GM23338 (cell line): ENCODE measurements around the gene DNAAF5. TPM values are rescaled to one million over a fixed set of nuclear protein-coding genes. Genes with fewer than 3 reads are reported as not detected.

ENCODE experiments used
- ATAC-seq: fragments of 200-7000 bp; cut with Tn5 transposase; 3 replicates; pipeline ENCODE4 v1.9.1; 2020
- DNase-seq: peaks from one replicate; pipeline ENCODE4 v3.0.0-alpha.2; 2015; ENCODE audit warnings: low spot score
- H2AFZ ChIP-seq: fragments of 200-600 bp; sonication (generic); 2 replicates; pipeline ENCODE4 v1.8.0; 2016; ENCODE audit warnings: antibody characterized with exemption, mild to moderate bottlenecking, moderate library complexity
- H3F3A ChIP-seq: fragments of 200-600 bp; sonication (generic); replicated peaks from 2 replicates; pipeline ENCODE4 v1.8.0; 2017; ENCODE audit warnings: antibody characterized with exemption, mixed run types, low read depth
- H3K27ac ChIP-seq: fragments of 200-600 bp; sonication (generic); 2 replicates; pipeline ENCODE4 v1.6.1; 2016; ENCODE audit warnings: low read depth
- H3K27me3 ChIP-seq: fragments of 200-600 bp; sonication (generic); 2 replicates; pipeline ENCODE4 v1.8.0; 2016; ENCODE audit warnings: mild to moderate bottlenecking, mixed run types, moderate library complexity; ENCODE audit not compliant: insufficient read depth
- H3K36me3 ChIP-seq: fragments of 200-600 bp; sonication (generic); 2 replicates; pipeline ENCODE4 v1.8.0; 2016; ENCODE audit warnings: mild to moderate bottlenecking; ENCODE audit not compliant: insufficient read depth
- H3K4me1 ChIP-seq: fragments of 200-600 bp; sonication (generic); 2 replicates; pipeline ENCODE4 v1.8.0; 2016; ENCODE audit warnings: mild to moderate bottlenecking, moderate library complexity; ENCODE audit not compliant: insufficient read depth
- H3K4me2 ChIP-seq: fragments of 200-600 bp; sonication (generic); 2 replicates; pipeline ENCODE4 v1.7.1; 2017; ENCODE audit warnings: mixed run types
- H3K4me3 ChIP-seq: fragments of 200-600 bp; sonication (generic); 2 replicates; pipeline ENCODE4 v1.6.1; 2016; ENCODE audit warnings: mixed run types
- H3K79me2 ChIP-seq: fragments of 200-600 bp; sonication (generic); replicated peaks from 2 replicates; pipeline ENCODE4 v1.8.0; 2017; ENCODE audit warnings: mild to moderate bottlenecking; ENCODE audit not compliant: insufficient read depth
- H3K9me2 ChIP-seq: fragments of 200-600 bp; sonication (generic); 2 replicates; pipeline ENCODE4 v1.8.0; 2017; ENCODE audit not compliant: insufficient read depth
- H4K20me1 ChIP-seq: fragments of 200-600 bp; sonication (generic); replicated peaks from 2 replicates; pipeline ENCODE4 v1.8.0; 2017; ENCODE audit warnings: mild to moderate bottlenecking; ENCODE audit not compliant: insufficient read depth
- H3K27ac Mint-ChIP-seq: 2 replicates; pipeline ENCODE4 v1.8.0; 2020; ENCODE audit warnings: inconsistent platforms, mild to moderate bottlenecking, moderate library complexity, mixed read lengths
- H3K27me3 Mint-ChIP-seq: 3 replicates; pipeline ENCODE4 v1.8.0; 2022; ENCODE audit warnings: low read depth, mild to moderate bottlenecking, moderate library complexity, mixed read lengths, inconsistent platforms; ENCODE audit not compliant: insufficient read depth, poor library complexity
- H3K36me3 Mint-ChIP-seq: 3 replicates; pipeline ENCODE4 v1.8.0; 2021; ENCODE audit warnings: low read depth, mild to moderate bottlenecking, inconsistent platforms, moderate library complexity, mixed read lengths
- H3K4me1 Mint-ChIP-seq: 3 replicates; pipeline ENCODE4 v1.8.0; 2020; ENCODE audit warnings: mild to moderate bottlenecking, inconsistent platforms, mixed read lengths
- H3K4me3 Mint-ChIP-seq: 3 replicates; pipeline ENCODE4 v1.8.0; 2021; ENCODE audit warnings: moderate library complexity, mild to moderate bottlenecking, inconsistent platforms, mixed read lengths
- H3K9me3 Mint-ChIP-seq: 3 replicates; pipeline ENCODE4 v1.8.0; 2020; ENCODE audit warnings: moderate library complexity, mild to moderate bottlenecking, inconsistent platforms, mixed read lengths
- CREB1 ChIP-seq: fragments of 250-450 bp; sonication (Bioruptor Pico); IDR thresholded peaks from 2 replicates; pipeline ENCODE4 v1.5.0; 2020; ENCODE audit warnings: low read depth, mild to moderate bottlenecking, moderate library complexity
- EZH2 ChIP-seq: fragments of 200-600 bp; sonication (generic); IDR thresholded peaks from one replicate; pipeline ENCODE4 v1.8.0; 2017; ENCODE audit warnings: antibody characterized with exemption, mild to moderate bottlenecking, low read depth; ENCODE audit not compliant: unreplicated experiment
- EZH2phosphoT487 ChIP-seq: fragments of 200-600 bp; sonication (generic); IDR thresholded peaks from one replicate; pipeline ENCODE4 v1.8.1; 2018; ENCODE audit warnings: antibody characterized with exemption; ENCODE audit not compliant: unreplicated experiment
- JUNB ChIP-seq: IDR thresholded peaks from one replicate; pipeline ENCODE4 v1.6.1; 2016; ENCODE audit warnings: antibody characterized with exemption; ENCODE audit not compliant: unreplicated experiment
- NANOG ChIP-seq: IDR thresholded peaks from 2 replicates; pipeline ENCODE4 v1.6.1; 2016; ENCODE audit warnings: antibody characterized with exemption, borderline replicate concordance
- POLR2AphosphoS5 ChIP-seq: IDR thresholded peaks from 2 replicates; pipeline ENCODE4 v1.6.1; 2016; ENCODE audit warnings: antibody characterized with exemption, low read depth
- STAT1 ChIP-seq: IDR thresholded peaks from one replicate; pipeline ENCODE4 v1.6.1; 2016; ENCODE audit warnings: antibody characterized with exemption; ENCODE audit not compliant: unreplicated experiment
- ZNF114 ChIP-seq: fragments of 250-450 bp; sonication (Bioruptor Pico); IDR thresholded peaks from 2 replicates; pipeline ENCODE4 v1.5.0; 2020; ENCODE audit warnings: mild to moderate bottlenecking, moderate library complexity
- ZNF331 ChIP-seq: fragments of 250-450 bp; sonication (Bioruptor Pico); IDR thresholded peaks from 2 replicates; pipeline ENCODE4 v1.5.0; 2020; ENCODE audit warnings: low read depth, mild to moderate bottlenecking, moderate library complexity
- polyA plus RNA-seq: library from polyadenylated mRNA; unstranded; fragments of >200 nt; fragmentation: Nextera tagmentation; extraction: Ambion mirVana; gene quantifications from 2 replicates; pipeline ENCODE4 v1.2.1, GENCODE V29; 2016
- total RNA-seq: library from RNA; depleted of rRNA; stranded (reverse); fragments of >200 nt; shearing (Covaris generic); gene quantifications from 2 replicates; pipeline ENCODE4 v1.2.3, GENCODE V29; 2014
- TF ChIP-seq, protein P1 (sequence below): IDR thresholded peaks from 2 replicates; pipeline ENCODE4 v1.6.1; 2016; ENCODE audit warnings: antibody characterized with exemption
- TF ChIP-seq, protein P2 (sequence below): IDR thresholded peaks from one replicate; pipeline ENCODE4 v1.6.1; 2018; ENCODE audit warnings: antibody characterized with exemption; ENCODE audit not compliant: unreplicated experiment
- TF ChIP-seq, protein P3 (sequence below), 2 experiments: fragments of 200-600 bp in 1 of 2; sonication (generic) in 1 of 2; conservative IDR thresholded peaks; 2 replicates each; pipeline versions ENCODE4 v1.5.1 to v1.6.1; 2016 to 2017; ENCODE audit warnings: antibody characterized with exemption in 2 of 2, low read depth in 2 of 2, mild to moderate bottlenecking in 2 of 2, moderate library complexity in 1 of 2
- TF ChIP-seq, protein P4 (sequence below): fragments of 250-450 bp; sonication (Bioruptor Pico); IDR thresholded peaks from 2 replicates; pipeline ENCODE4 v1.5.0; 2020; ENCODE audit warnings: mild to moderate bottlenecking, moderate library complexity

The DNAAF5 gene
- total and polyA plus RNA-seq, 2 experiments from 2014 or later = 20.4 to 86.7 TPM

DNA sequence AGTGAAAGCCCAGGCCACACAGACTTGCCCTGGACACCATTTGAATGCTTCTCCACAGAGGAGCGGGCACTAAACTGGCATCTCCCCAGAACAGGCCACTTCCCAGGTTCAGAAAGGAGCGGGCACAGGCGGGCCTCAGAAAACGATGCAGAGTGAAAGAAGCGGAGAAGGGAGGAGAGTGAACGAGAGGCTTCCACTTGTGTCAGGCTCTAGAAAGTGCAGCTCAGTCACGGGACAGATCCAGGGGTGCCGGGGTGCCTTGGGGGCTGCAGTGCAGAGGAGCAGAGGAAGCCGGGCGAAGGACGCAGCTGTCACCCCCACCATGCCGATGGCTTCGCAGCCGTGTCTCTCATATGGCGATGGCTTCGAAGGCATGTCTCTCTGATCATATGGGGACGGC lies 26.7 kb downstream of the DNAAF5 start:
- no peak overlapping the region for H3K4me3 ChIP-seq
- H3K27me3 ChIP-seq = no peaks in the 10 kb centered on the region
- H3K79me2 ChIP-seq = no peaks in the 10 kb centered on the region
- H3K27ac ChIP-seq = no peak overlapping the region
- peaks cover 11% of the 10 kb centered on the region; the same call in 1 of the 2 replicates for H3K36me3 ChIP-seq
- peaks cover 3% of the 10 kb centered on the region; the same call in 1 of the 2 replicates for H4K20me1 ChIP-seq
- H3K27me3 Mint-ChIP-seq = no peaks in the 10 kb centered on the region
- no peaks in the 10 kb centered on the region; the same call in 2 of the 3 replicates for H3K9me3 Mint-ChIP-seq
- H3K4me1 Mint-ChIP-seq = no peaks in the 10 kb centered on the region; the same call in 2 of the 3 replicates
- H3K36me3 Mint-ChIP-seq = peaks cover 65% of the 10 kb centered on the region
- no peak for ATAC-seq
- no peak overlapping the region for H2AFZ ChIP-seq
- no peak overlapping the region for H3K4me2 ChIP-seq
- no peak overlapping the region for H3K4me3 Mint-ChIP-seq
- H3K9me2 ChIP-seq = no peaks in the 10 kb centered on the region
- H3F3A ChIP-seq = no peaks in the 10 kb centered on the region
- H3K27ac Mint-ChIP-seq = peak overlapping the region; percentile 35; the same call in 1 of the 2 replicates
- TF ChIP-seq, protein P1, sequence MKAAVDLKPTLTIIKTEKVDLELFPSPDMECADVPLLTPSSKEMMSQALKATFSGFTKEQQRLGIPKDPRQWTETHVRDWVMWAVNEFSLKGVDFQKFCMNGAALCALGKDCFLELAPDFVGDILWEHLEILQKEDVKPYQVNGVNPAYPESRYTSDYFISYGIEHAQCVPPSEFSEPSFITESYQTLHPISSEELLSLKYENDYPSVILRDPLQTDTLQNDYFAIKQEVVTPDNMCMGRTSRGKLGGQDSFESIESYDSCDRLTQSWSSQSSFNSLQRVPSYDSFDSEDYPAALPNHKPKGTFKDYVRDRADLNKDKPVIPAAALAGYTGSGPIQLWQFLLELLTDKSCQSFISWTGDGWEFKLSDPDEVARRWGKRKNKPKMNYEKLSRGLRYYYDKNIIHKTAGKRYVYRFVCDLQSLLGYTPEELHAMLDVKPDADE = no peak
- no peak for TF ChIP-seq CREB1 (CRISPR knock-in tag)
- TF ChIP-seq, protein P2, sequence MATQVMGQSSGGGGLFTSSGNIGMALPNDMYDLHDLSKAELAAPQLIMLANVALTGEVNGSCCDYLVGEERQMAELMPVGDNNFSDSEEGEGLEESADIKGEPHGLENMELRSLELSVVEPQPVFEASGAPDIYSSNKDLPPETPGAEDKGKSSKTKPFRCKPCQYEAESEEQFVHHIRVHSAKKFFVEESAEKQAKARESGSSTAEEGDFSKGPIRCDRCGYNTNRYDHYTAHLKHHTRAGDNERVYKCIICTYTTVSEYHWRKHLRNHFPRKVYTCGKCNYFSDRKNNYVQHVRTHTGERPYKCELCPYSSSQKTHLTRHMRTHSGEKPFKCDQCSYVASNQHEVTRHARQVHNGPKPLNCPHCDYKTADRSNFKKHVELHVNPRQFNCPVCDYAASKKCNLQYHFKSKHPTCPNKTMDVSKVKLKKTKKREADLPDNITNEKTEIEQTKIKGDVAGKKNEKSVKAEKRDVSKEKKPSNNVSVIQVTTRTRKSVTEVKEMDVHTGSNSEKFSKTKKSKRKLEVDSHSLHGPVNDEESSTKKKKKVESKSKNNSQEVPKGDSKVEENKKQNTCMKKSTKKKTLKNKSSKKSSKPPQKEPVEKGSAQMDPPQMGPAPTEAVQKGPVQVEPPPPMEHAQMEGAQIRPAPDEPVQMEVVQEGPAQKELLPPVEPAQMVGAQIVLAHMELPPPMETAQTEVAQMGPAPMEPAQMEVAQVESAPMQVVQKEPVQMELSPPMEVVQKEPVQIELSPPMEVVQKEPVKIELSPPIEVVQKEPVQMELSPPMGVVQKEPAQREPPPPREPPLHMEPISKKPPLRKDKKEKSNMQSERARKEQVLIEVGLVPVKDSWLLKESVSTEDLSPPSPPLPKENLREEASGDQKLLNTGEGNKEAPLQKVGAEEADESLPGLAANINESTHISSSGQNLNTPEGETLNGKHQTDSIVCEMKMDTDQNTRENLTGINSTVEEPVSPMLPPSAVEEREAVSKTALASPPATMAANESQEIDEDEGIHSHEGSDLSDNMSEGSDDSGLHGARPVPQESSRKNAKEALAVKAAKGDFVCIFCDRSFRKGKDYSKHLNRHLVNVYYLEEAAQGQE = no peak
- no peak for TF ChIP-seq EZH2phosphoT487
- TF ChIP-seq, protein P3, sequence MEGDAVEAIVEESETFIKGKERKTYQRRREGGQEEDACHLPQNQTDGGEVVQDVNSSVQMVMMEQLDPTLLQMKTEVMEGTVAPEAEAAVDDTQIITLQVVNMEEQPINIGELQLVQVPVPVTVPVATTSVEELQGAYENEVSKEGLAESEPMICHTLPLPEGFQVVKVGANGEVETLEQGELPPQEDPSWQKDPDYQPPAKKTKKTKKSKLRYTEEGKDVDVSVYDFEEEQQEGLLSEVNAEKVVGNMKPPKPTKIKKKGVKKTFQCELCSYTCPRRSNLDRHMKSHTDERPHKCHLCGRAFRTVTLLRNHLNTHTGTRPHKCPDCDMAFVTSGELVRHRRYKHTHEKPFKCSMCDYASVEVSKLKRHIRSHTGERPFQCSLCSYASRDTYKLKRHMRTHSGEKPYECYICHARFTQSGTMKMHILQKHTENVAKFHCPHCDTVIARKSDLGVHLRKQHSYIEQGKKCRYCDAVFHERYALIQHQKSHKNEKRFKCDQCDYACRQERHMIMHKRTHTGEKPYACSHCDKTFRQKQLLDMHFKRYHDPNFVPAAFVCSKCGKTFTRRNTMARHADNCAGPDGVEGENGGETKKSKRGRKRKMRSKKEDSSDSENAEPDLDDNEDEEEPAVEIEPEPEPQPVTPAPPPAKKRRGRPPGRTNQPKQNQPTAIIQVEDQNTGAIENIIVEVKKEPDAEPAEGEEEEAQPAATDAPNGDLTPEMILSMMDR (conservative IDR thresholded peaks at IDR 0.05; ENCODE audit: low read depth in 2 of 2) = no peak
- TF ChIP-seq JUNB = no peak
- no peak for TF ChIP-seq ZNF114 (CRISPR knock-in tag)
- TF ChIP-seq, protein P4, sequence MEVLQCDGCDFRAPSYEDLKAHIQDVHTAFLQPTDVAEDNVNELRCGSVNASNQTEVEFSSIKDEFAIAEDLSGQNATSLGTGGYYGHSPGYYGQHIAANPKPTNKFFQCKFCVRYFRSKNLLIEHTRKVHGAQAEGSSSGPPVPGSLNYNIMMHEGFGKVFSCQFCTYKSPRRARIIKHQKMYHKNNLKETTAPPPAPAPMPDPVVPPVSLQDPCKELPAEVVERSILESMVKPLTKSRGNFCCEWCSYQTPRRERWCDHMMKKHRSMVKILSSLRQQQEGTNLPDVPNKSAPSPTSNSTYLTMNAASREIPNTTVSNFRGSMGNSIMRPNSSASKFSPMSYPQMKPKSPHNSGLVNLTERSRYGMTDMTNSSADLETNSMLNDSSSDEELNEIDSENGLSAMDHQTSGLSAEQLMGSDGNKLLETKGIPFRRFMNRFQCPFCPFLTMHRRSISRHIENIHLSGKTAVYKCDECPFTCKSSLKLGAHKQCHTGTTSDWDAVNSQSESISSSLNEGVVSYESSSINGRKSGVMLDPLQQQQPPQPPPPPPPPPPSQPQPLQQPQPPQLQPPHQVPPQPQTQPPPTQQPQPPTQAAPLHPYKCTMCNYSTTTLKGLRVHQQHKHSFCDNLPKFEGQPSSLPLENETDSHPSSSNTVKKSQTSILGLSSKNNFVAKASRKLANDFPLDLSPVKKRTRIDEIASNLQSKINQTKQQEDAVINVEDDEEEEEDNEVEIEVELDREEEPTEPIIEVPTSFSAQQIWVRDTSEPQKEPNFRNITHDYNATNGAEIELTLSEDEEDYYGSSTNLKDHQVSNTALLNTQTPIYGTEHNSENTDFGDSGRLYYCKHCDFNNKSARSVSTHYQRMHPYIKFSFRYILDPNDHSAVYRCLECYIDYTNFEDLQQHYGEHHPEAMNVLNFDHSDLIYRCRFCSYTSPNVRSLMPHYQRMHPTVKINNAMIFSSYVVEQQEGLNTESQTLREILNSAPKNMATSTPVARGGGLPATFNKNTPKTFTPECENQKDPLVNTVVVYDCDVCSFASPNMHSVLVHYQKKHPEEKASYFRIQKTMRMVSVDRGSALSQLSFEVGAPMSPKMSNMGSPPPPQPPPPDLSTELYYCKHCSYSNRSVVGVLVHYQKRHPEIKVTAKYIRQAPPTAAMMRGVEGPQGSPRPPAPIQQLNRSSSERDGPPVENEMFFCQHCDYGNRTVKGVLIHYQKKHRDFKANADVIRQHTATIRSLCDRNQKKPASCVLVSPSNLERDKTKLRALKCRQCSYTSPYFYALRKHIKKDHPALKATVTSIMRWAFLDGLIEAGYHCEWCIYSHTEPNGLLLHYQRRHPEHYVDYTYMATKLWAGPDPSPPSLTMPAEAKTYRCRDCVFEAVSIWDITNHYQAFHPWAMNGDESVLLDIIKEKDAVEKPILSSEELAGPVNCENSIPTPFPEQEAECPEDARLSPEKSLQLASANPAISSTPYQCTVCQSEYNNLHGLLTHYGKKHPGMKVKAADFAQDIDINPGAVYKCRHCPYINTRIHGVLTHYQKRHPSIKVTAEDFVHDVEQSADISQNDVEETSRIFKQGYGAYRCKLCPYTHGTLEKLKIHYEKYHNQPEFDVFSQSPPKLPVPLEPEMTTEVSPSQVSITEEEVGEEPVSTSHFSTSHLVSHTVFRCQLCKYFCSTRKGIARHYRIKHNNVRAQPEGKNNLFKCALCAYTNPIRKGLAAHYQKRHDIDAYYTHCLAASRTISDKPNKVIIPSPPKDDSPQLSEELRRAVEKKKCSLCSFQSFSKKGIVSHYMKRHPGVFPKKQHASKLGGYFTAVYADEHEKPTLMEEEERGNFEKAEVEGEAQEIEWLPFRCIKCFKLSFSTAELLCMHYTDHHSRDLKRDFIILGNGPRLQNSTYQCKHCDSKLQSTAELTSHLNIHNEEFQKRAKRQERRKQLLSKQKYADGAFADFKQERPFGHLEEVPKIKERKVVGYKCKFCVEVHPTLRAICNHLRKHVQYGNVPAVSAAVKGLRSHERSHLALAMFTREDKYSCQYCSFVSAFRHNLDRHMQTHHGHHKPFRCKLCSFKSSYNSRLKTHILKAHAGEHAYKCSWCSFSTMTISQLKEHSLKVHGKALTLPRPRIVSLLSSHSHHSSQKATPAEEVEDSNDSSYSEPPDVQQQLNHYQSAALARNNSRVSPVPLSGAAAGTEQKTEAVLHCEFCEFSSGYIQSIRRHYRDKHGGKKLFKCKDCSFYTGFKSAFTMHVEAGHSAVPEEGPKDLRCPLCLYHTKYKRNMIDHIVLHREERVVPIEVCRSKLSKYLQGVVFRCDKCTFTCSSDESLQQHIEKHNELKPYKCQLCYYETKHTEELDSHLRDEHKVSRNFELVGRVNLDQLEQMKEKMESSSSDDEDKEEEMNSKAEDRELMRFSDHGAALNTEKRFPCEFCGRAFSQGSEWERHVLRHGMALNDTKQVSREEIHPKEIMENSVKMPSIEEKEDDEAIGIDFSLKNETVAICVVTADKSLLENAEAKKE = no peak
- TF ChIP-seq STAT1 = no peak
- TF ChIP-seq NANOG = no peak
- TF ChIP-seq EZH2 = no peak
- TF ChIP-seq ZNF331 = no peak
- TF ChIP-seq POLR2AphosphoS5 = no peak
- H3K4me1 ChIP-seq = no peaks in the 10 kb centered on the region
- no peak for DNase-seq
